ENCODE data around the gene SLC35G3. TPM values are rescaled to one million over a fixed set of nuclear protein-coding genes. Genes with fewer than 3 reads are reported as not detected.
A peak's percentile ranks its signal among the peaks of the same experiment; 100 is the strongest.

The SLC35G3 gene
- total and polyA plus RNA-seq, 4 donors = 0.04 TPM; not detected in 3

DNA sequence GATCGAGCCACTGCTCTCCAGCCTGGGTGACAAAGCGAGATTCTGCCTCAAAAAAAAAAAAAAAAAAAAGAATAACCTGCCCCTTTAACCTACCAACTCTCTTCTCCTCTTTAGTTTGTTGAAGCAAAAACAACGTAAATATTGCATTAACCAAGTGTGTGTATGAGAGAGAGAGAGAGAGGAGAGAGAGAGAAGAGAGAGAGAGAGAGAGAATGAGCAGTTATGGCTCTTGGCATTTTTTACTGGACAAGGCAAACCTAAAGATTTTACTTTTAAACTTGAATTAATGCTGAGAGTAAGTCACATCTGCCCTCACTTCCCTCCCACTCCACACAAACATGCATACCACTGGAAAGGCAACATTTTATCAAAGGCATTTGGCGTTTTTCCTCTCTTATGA is 45.6 kb upstream of the SLC35G3 start:
- peaks cover 0 to 26% (median 4%) of the 10 kb centered on the region in 5 donors for H3K4me1 ChIP-seq (ENCODE audit: control insufficient read depth in 5 of 5, insufficient read depth in 5 of 5, low read length in 5 of 5)
- no peaks in the 10 kb centered on the region for H3K9me3 ChIP-seq (ENCODE audit: control insufficient read depth in 4 of 4, insufficient read depth in 3 of 4, low read length in 3 of 4)
- no peak overlapping the region for H3K9ac ChIP-seq (ENCODE audit: insufficient read depth in 1 of 2, low read length in 2 of 2)
- H3K27ac ChIP-seq (ENCODE audit: low read depth in 1 of 2, low read length in 1 of 2) = no peak overlapping the region
- no peak overlapping the region for H3K4me3 ChIP-seq
- TF ChIP-seq, protein P1, sequence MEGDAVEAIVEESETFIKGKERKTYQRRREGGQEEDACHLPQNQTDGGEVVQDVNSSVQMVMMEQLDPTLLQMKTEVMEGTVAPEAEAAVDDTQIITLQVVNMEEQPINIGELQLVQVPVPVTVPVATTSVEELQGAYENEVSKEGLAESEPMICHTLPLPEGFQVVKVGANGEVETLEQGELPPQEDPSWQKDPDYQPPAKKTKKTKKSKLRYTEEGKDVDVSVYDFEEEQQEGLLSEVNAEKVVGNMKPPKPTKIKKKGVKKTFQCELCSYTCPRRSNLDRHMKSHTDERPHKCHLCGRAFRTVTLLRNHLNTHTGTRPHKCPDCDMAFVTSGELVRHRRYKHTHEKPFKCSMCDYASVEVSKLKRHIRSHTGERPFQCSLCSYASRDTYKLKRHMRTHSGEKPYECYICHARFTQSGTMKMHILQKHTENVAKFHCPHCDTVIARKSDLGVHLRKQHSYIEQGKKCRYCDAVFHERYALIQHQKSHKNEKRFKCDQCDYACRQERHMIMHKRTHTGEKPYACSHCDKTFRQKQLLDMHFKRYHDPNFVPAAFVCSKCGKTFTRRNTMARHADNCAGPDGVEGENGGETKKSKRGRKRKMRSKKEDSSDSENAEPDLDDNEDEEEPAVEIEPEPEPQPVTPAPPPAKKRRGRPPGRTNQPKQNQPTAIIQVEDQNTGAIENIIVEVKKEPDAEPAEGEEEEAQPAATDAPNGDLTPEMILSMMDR (IDR thresholded peaks at IDR 0.05; ENCODE audit: control extremely low read depth, extremely low read depth) = no peak
- WGBS, 2 donors = 70 to 86% methylated on average over 4 of the region's 4 CpGs
- H3K27me3 ChIP-seq (ENCODE audit: control insufficient read depth in 3 of 3, insufficient read depth in 3 of 3, low read length in 2 of 3) = no peaks in the 10 kb centered on the region
- H3K36me3 ChIP-seq (ENCODE audit: control insufficient read depth in 4 of 4, insufficient read depth in 4 of 4, low read length in 4 of 4) = no peaks in the 10 kb centered on the region
- peak in 2 of 3 donors; percentile 16 to 27 for DNase-seq
- ATAC-seq (ENCODE audit: insufficient read depth, low FRiP score) = no peak

DNA sequence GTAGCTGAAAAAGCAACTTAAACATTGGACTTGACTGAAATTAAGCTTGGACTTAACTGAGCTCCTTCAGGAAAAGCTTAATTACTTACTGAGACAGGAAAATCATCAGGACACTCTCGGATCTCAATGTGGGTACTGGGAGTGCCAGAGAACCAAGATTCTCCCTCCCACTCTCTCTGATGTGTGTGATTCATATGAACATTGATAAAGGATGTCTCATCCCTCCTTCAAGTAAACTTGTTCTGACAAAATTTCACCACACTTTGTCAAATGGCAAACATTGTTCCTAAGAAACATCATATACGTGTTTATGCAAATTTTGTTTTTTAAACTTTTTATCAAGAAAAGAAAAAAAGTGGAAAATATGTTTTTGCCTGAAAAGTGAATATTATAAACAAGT is 44.6 kb upstream of the SLC35G3 start:
- Histone ChIP-seq H3K4me1 (ENCODE audit: control insufficient read depth in 5 of 5, insufficient read depth in 5 of 5, low read length in 5 of 5) (peaks cover 0 to 16% (median 0%) of the 10 kb centered on the region in 5 donors), H3K36me3 (ENCODE audit: control insufficient read depth in 4 of 4, insufficient read depth in 4 of 4, low read length in 4 of 4) (no peaks in the 10 kb centered on the region), H3K27ac (ENCODE audit: low read depth in 1 of 2, low read length in 1 of 2) (no peak overlapping the region), H3K9ac (ENCODE audit: insufficient read depth in 1 of 2, low read length in 2 of 2) (no peak overlapping the region), H3K27me3 (ENCODE audit: control insufficient read depth in 3 of 3, insufficient read depth in 3 of 3, low read length in 2 of 3) (no peaks in the 10 kb centered on the region), H3K9me3 (ENCODE audit: control insufficient read depth in 4 of 4, insufficient read depth in 3 of 4, low read length in 3 of 4) (no peaks in the 10 kb centered on the region), H3K4me3 (no peak overlapping the region)
- TF ChIP-seq, protein P1 (IDR thresholded peaks at IDR 0.05; ENCODE audit: control extremely low read depth, extremely low read depth) = no peak
- ATAC-seq (ENCODE audit: insufficient read depth, low FRiP score) = no peak
- DNase-seq = no peak
- WGBS, 2 donors = 68 to 72% methylated on average over 2 of the region's 2 CpGs

DNA sequence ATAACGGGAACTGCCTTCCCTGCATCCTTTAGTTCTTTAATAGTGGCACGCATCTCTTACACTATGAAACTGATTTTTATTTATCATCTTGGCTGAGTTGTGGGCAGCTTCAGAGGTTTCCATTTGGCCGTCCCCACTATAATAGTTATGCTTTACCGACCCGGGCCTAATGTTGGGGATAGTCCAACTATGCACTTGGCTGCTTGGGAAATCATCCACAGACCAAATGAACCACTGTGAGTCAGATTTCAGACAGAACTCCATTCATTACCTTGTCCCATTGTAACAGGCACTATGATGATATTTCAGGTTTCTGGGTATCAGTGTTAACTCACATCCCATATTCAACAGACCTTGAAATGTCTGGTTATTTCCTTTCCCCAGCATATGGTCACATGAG is 42.6 kb upstream of the SLC35G3 start:
- TF ChIP-seq, protein P1 (IDR thresholded peaks at IDR 0.05; ENCODE audit: control extremely low read depth, extremely low read depth) = no peak

DNA sequence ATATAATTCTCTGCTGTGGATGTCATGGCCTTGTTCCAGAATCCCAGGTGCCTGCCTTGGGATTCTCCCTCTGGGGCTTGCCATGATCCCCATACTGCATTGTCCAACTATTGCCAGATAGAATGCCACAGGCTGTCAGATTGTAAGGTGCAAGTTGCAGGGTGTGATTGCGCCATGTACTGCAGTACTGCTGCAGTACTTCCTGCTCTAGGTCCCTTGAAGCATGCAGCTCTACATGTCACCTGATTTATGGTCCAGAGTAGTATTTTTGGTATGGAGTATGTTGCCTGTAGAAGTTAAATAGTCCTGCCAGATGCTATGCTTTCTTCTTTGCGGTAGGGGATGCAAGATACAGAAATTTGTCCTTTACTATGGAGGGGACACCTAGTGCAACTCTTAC is 41.7 kb upstream of the SLC35G3 start:
- no peaks in the 10 kb centered on the region for H3K27me3 ChIP-seq (ENCODE audit: control insufficient read depth in 3 of 3, insufficient read depth in 3 of 3, low read length in 2 of 3)
- TF ChIP-seq, protein P1 (IDR thresholded peaks at IDR 0.05; ENCODE audit: control extremely low read depth, extremely low read depth) = no peak
- DNase-seq (no peak), ATAC-seq (ENCODE audit: insufficient read depth, low FRiP score) (no peak)
- H3K9me3 ChIP-seq (ENCODE audit: control insufficient read depth in 4 of 4, insufficient read depth in 3 of 4, low read length in 3 of 4) = peaks cover 0 to 2% (median 0%) of the 10 kb centered on the region in 4 donors
- peaks cover 0 to 4% (median 0%) of the 10 kb centered on the region in 5 donors for H3K4me1 ChIP-seq (ENCODE audit: control insufficient read depth in 5 of 5, insufficient read depth in 5 of 5, low read length in 5 of 5)
- H3K27ac ChIP-seq (ENCODE audit: low read depth in 1 of 2, low read length in 1 of 2) = no peak overlapping the region
- H3K4me3 ChIP-seq = no peak overlapping the region
- H3K9ac ChIP-seq (ENCODE audit: insufficient read depth in 1 of 2, low read length in 2 of 2) = no peak overlapping the region
- H3K36me3 ChIP-seq (ENCODE audit: control insufficient read depth in 4 of 4, insufficient read depth in 4 of 4, low read length in 4 of 4) = no peaks in the 10 kb centered on the region
- 43 to 54% methylated on average over 2 of the region's 2 CpGs for WGBS, 2 donors

More for the DNA sequence above, 42.6 kb upstream of the SLC35G3 start:
- H3K9ac ChIP-seq (ENCODE audit: insufficient read depth in 1 of 2, low read length in 2 of 2) = no peak overlapping the region
- DNase-seq (no peak), ATAC-seq (ENCODE audit: insufficient read depth, low FRiP score) (no peak)
- no peaks in the 10 kb centered on the region for H3K36me3 ChIP-seq (ENCODE audit: control insufficient read depth in 4 of 4, insufficient read depth in 4 of 4, low read length in 4 of 4)
- no peak overlapping the region for H3K27ac ChIP-seq (ENCODE audit: low read depth in 1 of 2, low read length in 1 of 2)
- H3K4me3 ChIP-seq = no peak overlapping the region
- H3K9me3 ChIP-seq (ENCODE audit: control insufficient read depth in 4 of 4, insufficient read depth in 3 of 4, low read length in 3 of 4) = peaks cover 0 to 2% (median 0%) of the 10 kb centered on the region in 4 donors
- 82 to 83% methylated on average over 5 of the region's 5 CpGs for WGBS, 2 donors
- H3K4me1 ChIP-seq (ENCODE audit: control insufficient read depth in 5 of 5, insufficient read depth in 5 of 5, low read length in 5 of 5) = peaks cover 0 to 6% (median 0%) of the 10 kb centered on the region in 5 donors
- no peaks in the 10 kb centered on the region for H3K27me3 ChIP-seq (ENCODE audit: control insufficient read depth in 3 of 3, insufficient read depth in 3 of 3, low read length in 2 of 3)
